ENCODE measurements around the gene C1GALT1C1. TPM values are rescaled to one million over a fixed set of nuclear protein-coding genes. Genes with fewer than 3 reads are reported as not detected.
"Not testable (repeated sequence)": the region's sequence is repeated elsewhere in the genome, so short reads cannot be mapped to it uniquely, and the experiment has no call there.

The C1GALT1C1 gene
- total RNA-seq (10 to 100 TPM; 21.0 to 26.1 (median 22.4) TPM), polyA plus RNA-seq (26.5 TPM)
- long read RNA-seq, donor 1, transcript C1GALT1C1-201 (2 exons, 1,613 nt), result major isoform, 21 of 21 reads
- long read RNA-seq, donor 1, partial matches to known transcripts, result 0 of 21 reads
- long read RNA-seq, donor 1, other reads (novel, unspliced or antisense), result 0 of 21 reads
- long read RNA-seq, donor 2, transcript C1GALT1C1-201 (2 exons, 1,613 nt), result major isoform, 9 of 9 reads
- long read RNA-seq, donor 2, partial matches to known transcripts, result 0 of 9 reads
- long read RNA-seq, donor 2, other reads (novel, unspliced or antisense), result 0 of 9 reads
- long read RNA-seq, donor 3, transcript C1GALT1C1-201 (2 exons, 1,613 nt), result major isoform, 68 of 71 reads
- long read RNA-seq, donor 3, partial matches to known transcripts, result 1 of 71 reads
- long read RNA-seq, donor 3, other reads (novel, unspliced or antisense), result 2 of 71 reads
- long read RNA-seq, donor 4, transcript C1GALT1C1-201 (2 exons, 1,613 nt), result major isoform, 12 of 12 reads
- long read RNA-seq, donor 4, partial matches to known transcripts, result 0 of 12 reads
- long read RNA-seq, donor 4, other reads (novel, unspliced or antisense), result 0 of 12 reads

GRCh38 chrX:120629667-120630537 is at the start of gene C1GALT1C1:
TSS of gene C1GALT1C1 (minus strand) at chrX:120630054. CDS start at chrX:120627166, 2,888 bp downstream.
- intact Hi-C loops (cut with DNase I), result no loop called here
- Histone ChIP-seq H3K27ac (ENCODE audit: low read length) (peak within 1 kb of the TSS; percentile 98), H3K4me1 (ENCODE audit: control insufficient read depth, insufficient read depth, low read length) (no peaks in the 10 kb centered on the region), H3K4me3 (ENCODE audit: low read length) (peak within 1 kb of the TSS; percentile 76), H3K9me3 (ENCODE audit: control insufficient read depth, low read length) (no peaks in the 10 kb centered on the region), H3K27me3 (ENCODE audit: control insufficient read depth, insufficient read depth) (no peaks in the 10 kb centered on the region)
- WGBS, result under 1% methylated on average over 68 of the region's 68 CpGs
- DNase-seq (peak; percentile 92 to 97 (median 97)), ATAC-seq (peak; percentile 100)

DNA sequence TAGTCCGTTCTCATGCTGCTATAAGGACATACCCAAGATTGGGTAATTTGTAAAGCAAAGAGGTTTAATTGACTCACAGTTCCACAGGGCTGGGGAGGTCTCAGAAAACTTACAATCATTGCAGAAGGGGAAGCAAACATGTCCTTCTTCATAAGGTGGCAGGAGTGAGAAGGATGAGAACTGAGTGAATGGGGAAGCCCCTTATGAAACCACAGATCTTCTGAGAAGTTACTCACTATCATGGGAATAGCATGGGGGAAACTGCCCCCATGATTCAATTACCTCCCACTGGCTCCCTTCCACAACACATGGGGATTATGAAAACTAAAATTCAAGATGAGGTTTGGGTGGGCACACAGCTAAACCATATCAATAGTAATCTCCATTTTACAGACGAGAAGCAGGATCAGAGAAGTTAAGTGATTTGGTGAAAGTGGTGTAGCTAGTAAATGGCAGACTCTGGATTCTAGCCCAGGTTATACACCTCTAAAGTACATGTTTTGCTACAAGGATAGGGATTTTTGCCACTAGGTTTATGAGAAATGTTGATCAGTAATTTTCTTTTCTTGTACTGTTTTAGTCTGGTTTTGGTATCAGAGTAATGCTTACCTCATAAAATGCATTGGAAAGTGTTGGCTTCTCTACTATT is 47.3 kb upstream of the C1GALT1C1 start:
- H3K27ac ChIP-seq (ENCODE audit: low read length), result no peak overlapping the region
- H3K4me1 ChIP-seq (ENCODE audit: control insufficient read depth, insufficient read depth, low read length), result no peaks in the 10 kb centered on the region
- 73% methylated on average over 2 of the region's 2 CpGs for WGBS
- intact Hi-C loops (cut with DNase I), result no loop called here
- no peaks in the 10 kb centered on the region for H3K27me3 ChIP-seq (ENCODE audit: control insufficient read depth, insufficient read depth)
- no peaks in the 10 kb centered on the region for H3K9me3 ChIP-seq (ENCODE audit: control insufficient read depth, low read length)
- ATAC-seq (no peak), DNase-seq (no peak)
- H3K4me3 ChIP-seq (ENCODE audit: low read length), result no peak overlapping the region

DNA sequence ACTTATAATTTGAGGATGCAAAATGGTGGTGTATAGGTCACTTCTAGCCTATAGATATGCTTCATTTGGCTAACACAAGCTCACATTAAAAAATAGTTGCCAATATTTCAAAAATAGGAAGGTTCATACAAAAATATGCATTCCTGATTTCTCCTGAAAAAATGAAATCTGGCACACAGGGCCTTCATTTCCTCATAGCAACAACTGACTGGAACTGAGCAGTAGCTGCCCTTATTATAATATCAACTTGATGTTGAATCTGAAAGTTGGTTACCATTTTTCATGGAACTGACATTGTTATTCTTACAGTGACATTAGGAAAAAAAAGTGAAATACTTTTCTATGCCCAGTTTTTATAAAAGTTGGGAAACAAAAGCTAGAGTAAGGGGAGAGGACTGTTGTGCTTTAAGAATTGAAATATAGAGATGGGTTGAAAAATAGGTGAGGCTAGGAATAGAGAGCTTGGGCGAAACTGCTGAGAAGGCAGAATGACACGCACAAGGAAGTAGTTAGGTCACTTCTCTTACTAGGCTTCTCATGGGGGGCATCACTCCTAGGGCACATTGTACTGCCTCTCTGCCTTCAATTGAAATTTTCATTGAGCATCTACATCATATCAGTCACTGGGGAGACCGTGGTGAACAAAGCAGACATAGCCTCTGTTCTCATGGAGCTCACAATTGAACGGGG is 43.1 kb upstream of the C1GALT1C1 start:
- intact Hi-C loops (cut with DNase I), result no loop called here
- ATAC-seq (no peak), DNase-seq (no peak)
- Histone ChIP-seq H3K4me1 (ENCODE audit: control insufficient read depth, insufficient read depth, low read length) (no peaks in the 10 kb centered on the region), H3K27ac (ENCODE audit: low read length) (peak overlapping the region; percentile 58), H3K27me3 (ENCODE audit: control insufficient read depth, insufficient read depth) (no peaks in the 10 kb centered on the region), H3K9me3 (ENCODE audit: control insufficient read depth, low read length) (no peaks in the 10 kb centered on the region), H3K4me3 (ENCODE audit: low read length) (no peak overlapping the region)
- WGBS, result 95% methylated on average over 4 of the region's 4 CpGs

GRCh38 chrX:120672389-120672788 is 42.5 kb upstream of the C1GALT1C1 start:
- Histone ChIP-seq H3K27ac (ENCODE audit: low read length) (no peak overlapping the region), H3K9me3 (ENCODE audit: control insufficient read depth, low read length) (no peaks in the 10 kb centered on the region), H3K4me3 (ENCODE audit: low read length) (no peak overlapping the region), H3K27me3 (ENCODE audit: control insufficient read depth, insufficient read depth) (no peaks in the 10 kb centered on the region), H3K4me1 (ENCODE audit: control insufficient read depth, insufficient read depth, low read length) (no peaks in the 10 kb centered on the region)
- WGBS, result 24% methylated on average over 3 of the region's 3 CpGs
- intact Hi-C loops (cut with DNase I), result no loop called here
- DNase-seq (peak in 2 of 3 donors; percentile 69 to 83), ATAC-seq (peak; percentile 93 to 96)

- no peaks in the 10 kb centered on the region for H3K27me3 ChIP-seq (ENCODE audit: control insufficient read depth, insufficient read depth)
- H3K4me1 ChIP-seq (ENCODE audit: control insufficient read depth, insufficient read depth, low read length), result no peaks in the 10 kb centered on the region
- no peak overlapping the region for H3K27ac ChIP-seq (ENCODE audit: low read length)
- intact Hi-C loops (cut with DNase I), result no loop called here
- H3K9me3 ChIP-seq (ENCODE audit: control insufficient read depth, low read length), result no peaks in the 10 kb centered on the region
- DNase-seq (no peak), ATAC-seq (peak in 1 of 2 donors; percentile 66)
- H3K4me3 ChIP-seq (ENCODE audit: low read length), result no peak overlapping the region
These were observed 42.1 kb upstream of the C1GALT1C1 start for GRCh38 chrX:120671963-120672362.

DNA sequence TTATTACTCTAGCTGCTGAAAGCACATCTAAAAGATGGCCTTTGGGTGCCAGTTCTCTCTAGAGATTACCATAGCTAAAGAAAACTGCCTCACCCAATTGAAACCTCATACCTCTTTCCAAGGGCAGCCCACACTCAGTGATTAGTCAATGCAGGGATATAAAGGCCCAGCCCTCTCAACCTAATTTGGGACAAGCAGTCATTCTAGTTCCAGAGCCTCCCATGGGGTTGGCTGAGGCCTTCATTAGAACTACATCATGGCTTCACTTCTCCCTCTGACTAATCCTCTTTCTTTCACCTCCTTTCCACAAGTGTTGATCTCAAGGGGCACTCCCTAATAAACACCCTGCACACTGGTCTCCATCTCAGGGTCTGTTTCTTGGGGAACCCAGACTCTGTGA is 38.5 kb upstream of the C1GALT1C1 start:
- no peak for DNase-seq
- Histone ChIP-seq H3K27ac (ENCODE audit: low read length) (no peak overlapping the region), H3K9me3 (ENCODE audit: control insufficient read depth, low read length) (no peaks in the 10 kb centered on the region), H3K27me3 (ENCODE audit: control insufficient read depth, insufficient read depth) (no peaks in the 10 kb centered on the region), H3K4me3 (ENCODE audit: low read length) (no peak overlapping the region), H3K4me1 (ENCODE audit: control insufficient read depth, insufficient read depth, low read length) (no peaks in the 10 kb centered on the region)
- intact Hi-C loops (cut with DNase I), result loop anchor here in 1 of 4 donors (10.0 kb wide), 1 partner anchor 174 kb away; no protein-coding TSS in a partner anchor
- no peak for ATAC-seq

DNA sequence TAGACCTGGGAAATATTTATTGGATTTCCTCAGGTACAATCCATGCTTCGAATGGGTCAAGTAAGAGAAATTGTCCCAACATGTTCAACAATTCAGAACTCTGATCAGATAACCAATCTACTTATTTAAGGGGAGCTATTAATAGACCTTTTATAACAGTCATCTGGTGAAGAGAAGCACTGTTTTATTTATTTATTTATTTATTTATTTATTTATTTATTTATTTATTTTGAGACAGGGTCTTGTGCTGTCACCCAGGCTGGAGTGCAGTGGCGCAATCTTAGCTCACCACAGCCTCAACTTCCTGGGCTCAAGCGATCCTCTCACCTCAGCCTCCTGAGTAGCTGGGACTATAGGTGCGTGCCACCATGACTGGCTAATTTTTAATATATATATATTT is 34.7 kb upstream of the C1GALT1C1 start:
- not testable (repeated sequence) for DNase-seq; ATAC-seq; H3K9me3 ChIP-seq (ENCODE audit: control insufficient read depth, low read length); H3K27ac ChIP-seq (ENCODE audit: low read length); H3K27me3 ChIP-seq (ENCODE audit: control insufficient read depth, insufficient read depth); H3K4me3 ChIP-seq (ENCODE audit: low read length); H3K4me1 ChIP-seq (ENCODE audit: control insufficient read depth, insufficient read depth, low read length)
- WGBS, result 94% methylated on average over 4 of the region's 4 CpGs
- intact Hi-C loops (cut with DNase I), result loop anchor here in 2 of 4 donors (5.0 to 10.0 kb wide), 2 partner anchors 162 to 170 kb away; no protein-coding TSS in a partner anchor

GRCh38 chrX:120664081-120664480 is 34.2 kb upstream of the C1GALT1C1 start:
- WGBS, result 42% methylated on average over 1 of the region's 1 CpG
- H3K4me1 ChIP-seq (ENCODE audit: control insufficient read depth, insufficient read depth, low read length), result no peaks in the 10 kb centered on the region
- intact Hi-C loops (cut with DNase I), result loop anchor here in 2 of 4 donors (5.0 to 10.0 kb wide), 2 partner anchors 162 to 169 kb away; no protein-coding TSS in a partner anchor
- H3K4me3 ChIP-seq (ENCODE audit: low read length), result no peak overlapping the region
- no peak for ATAC-seq
- no peak for DNase-seq
- H3K27me3 ChIP-seq (ENCODE audit: control insufficient read depth, insufficient read depth), result no peaks in the 10 kb centered on the region
- no peaks in the 10 kb centered on the region for H3K9me3 ChIP-seq (ENCODE audit: control insufficient read depth, low read length)
- H3K27ac ChIP-seq (ENCODE audit: low read length), result no peak overlapping the region

DNA sequence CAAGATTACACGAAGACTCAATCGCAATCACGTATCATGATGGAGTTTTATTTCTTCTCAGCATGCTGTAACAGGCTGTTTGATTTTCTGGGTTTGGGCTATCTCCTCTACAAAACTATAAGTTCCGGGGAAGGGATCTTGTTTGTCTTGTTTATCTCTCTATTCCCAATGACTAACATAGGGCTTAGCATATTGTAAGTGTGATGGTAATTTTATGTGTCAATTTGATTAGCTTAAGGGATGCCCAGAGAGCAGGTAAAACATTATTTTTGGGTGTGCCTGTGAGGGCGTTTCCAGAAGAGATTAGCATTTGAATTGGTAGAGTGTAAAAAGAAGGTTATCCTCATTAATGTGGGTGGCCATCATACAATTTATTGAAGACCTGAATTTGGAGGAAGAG is 32.8 kb upstream of the C1GALT1C1 start:
- H3K4me1 ChIP-seq (ENCODE audit: control insufficient read depth, insufficient read depth, low read length), result no peaks in the 10 kb centered on the region
- H3K27ac ChIP-seq (ENCODE audit: low read length), result no peak overlapping the region
- no peaks in the 10 kb centered on the region for H3K9me3 ChIP-seq (ENCODE audit: control insufficient read depth, low read length)
- intact Hi-C loops (cut with DNase I), result loop anchor here in 2 of 4 donors (5.0 to 10.0 kb wide), 2 partner anchors 160 to 168 kb away; no protein-coding TSS in a partner anchor
- DNase-seq (no peak), ATAC-seq (no peak)
- H3K4me3 ChIP-seq (ENCODE audit: low read length), result no peak overlapping the region
- WGBS, result 84% methylated on average over 5 of the region's 5 CpGs
- H3K27me3 ChIP-seq (ENCODE audit: control insufficient read depth, insufficient read depth), result no peaks in the 10 kb centered on the region

DNA sequence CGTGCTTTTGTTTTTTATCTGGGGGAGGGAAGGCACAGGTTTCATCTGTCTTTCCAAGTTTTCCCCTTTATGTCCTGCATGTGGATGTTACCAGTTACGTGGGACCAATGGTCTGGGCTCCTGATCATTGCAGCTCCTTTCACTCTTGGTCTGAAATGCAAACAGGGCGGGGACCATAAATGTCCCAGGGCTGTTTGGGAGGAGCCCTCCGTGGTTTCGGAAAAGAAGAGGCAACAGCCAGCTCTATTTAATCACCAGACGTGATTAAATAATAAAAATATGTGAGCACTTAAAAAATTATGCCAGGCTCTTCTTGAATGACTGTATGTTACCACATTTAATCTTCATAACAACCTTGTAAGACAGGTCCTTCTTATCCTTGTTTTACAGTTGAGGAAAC is 30.8 kb upstream of the C1GALT1C1 start:
- no peak for ATAC-seq
- no peaks in the 10 kb centered on the region for H3K4me1 ChIP-seq (ENCODE audit: control insufficient read depth, insufficient read depth, low read length)
- 59% methylated on average over 6 of the region's 6 CpGs for WGBS
- no peak overlapping the region for H3K27ac ChIP-seq (ENCODE audit: low read length)
- no peaks in the 10 kb centered on the region for H3K27me3 ChIP-seq (ENCODE audit: control insufficient read depth, insufficient read depth)
- no peak overlapping the region for H3K4me3 ChIP-seq (ENCODE audit: low read length)
- intact Hi-C loops (cut with DNase I), result loop anchor here in 2 of 4 donors (5.0 to 10.0 kb wide), 2 partner anchors 158 to 166 kb away; no protein-coding TSS in a partner anchor
- H3K9me3 ChIP-seq (ENCODE audit: control insufficient read depth, low read length), result no peaks in the 10 kb centered on the region
- no peak for DNase-seq
